ENCODE results near the gene OBP2A.

The OBP2A gene

GRCh38 chr9:135579889-135580660 is 34.1 kb downstream of the OBP2A start:
- no peak overlapping the region for H3K4me2 ChIP-seq (ENCODE audit: low read length)
- H3K36me3 ChIP-seq (replicated peaks; ENCODE audit: low read depth, low read length) = no peaks in the 10 kb centered on the region
- H3K9me3 ChIP-seq (ENCODE audit: insufficient read depth, low read length) = no peaks in the 10 kb centered on the region
- H2AFZ ChIP-seq (ENCODE audit: low read depth, low read length) = no peak overlapping the region
- no peak for TF ChIP-seq EZH2phosphoT487 (IDR thresholded peaks at IDR 0.05; ENCODE audit: low read depth)
- no peak for TF ChIP-seq CTCF (IDR thresholded peaks at IDR 0.05; ENCODE audit: low read depth, low read length)
- no peak overlapping the region for H3K4me3 ChIP-seq (ENCODE audit: low read length)
- H3K27me3 ChIP-seq (ENCODE audit: low read depth, low read length) = no peaks in the 10 kb centered on the region
- no peak overlapping the region for H3K9ac ChIP-seq (ENCODE audit: low read length)
- no peaks in the 10 kb centered on the region for H3K4me1 ChIP-seq (ENCODE audit: low read length)
- no peaks in the 10 kb centered on the region for H4K20me1 ChIP-seq (ENCODE audit: insufficient read depth, low read length)
- no peak overlapping the region for H3K27ac ChIP-seq (ENCODE audit: low read length)
- H3K79me2 ChIP-seq (ENCODE audit: low read length) = no peaks in the 10 kb centered on the region

- Histone ChIP-seq H3K27ac (ENCODE audit: low read length) (no peak overlapping the region), H3K36me3 (replicated peaks; ENCODE audit: low read depth, low read length) (no peaks in the 10 kb centered on the region), H3K79me2 (ENCODE audit: low read length) (no peaks in the 10 kb centered on the region), H3K9me3 (ENCODE audit: insufficient read depth, low read length) (no peaks in the 10 kb centered on the region), H3K4me2 (ENCODE audit: low read length) (no peak overlapping the region), H2AFZ (ENCODE audit: low read depth, low read length) (no peak overlapping the region), H4K20me1 (ENCODE audit: insufficient read depth, low read length) (no peaks in the 10 kb centered on the region), H3K4me1 (ENCODE audit: low read length) (no peaks in the 10 kb centered on the region), H3K27me3 (ENCODE audit: low read depth, low read length) (no peaks in the 10 kb centered on the region), H3K9ac (ENCODE audit: low read length) (no peak overlapping the region), H3K4me3 (ENCODE audit: low read length) (no peak overlapping the region)
- TF ChIP-seq EZH2phosphoT487 (IDR thresholded peaks at IDR 0.05; ENCODE audit: low read depth) (no peak), CTCF (IDR thresholded peaks at IDR 0.05; ENCODE audit: low read depth, low read length) (no peak)
Observed at GRCh38 chr9:135580664-135581380, 34.9 kb downstream of the OBP2A start.

DNA sequence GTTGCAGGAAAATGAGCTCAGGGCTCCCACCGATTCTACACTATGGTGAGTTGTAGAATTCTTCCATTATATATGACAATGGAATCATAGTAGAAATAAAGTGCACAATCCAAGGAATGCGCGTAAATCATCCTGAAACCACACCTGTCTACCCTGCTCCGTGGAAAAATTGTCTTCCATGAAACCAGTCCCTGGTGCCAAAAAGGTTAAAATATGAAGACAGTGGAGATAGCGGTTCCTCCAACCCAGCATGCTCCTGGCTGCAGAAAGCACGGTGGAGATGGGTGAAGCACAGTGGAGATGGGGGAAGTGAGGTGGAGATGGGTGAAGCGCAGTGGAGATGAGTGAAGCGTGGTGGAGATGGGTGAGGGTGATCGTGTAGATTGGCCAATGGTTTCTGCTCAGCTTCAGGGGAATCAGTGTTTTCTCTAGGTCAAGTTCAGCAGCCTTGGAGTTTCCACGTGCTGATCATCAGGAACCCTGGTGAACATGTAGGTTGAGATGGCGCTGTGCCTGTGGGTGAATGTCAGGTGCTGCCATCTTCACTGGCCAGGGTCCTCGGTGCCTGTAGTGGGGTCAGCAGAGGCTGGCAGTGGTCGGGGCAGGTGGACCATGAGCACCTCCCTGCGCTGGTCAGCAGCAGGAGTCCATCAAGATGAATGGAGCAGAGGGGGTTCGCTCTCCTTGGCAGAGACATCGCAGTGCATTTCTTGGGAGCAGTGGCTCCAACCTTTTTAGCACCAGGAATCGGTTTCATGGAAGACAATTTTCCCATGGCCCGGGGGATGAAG is 35.9 kb downstream of the OBP2A start:
- Histone ChIP-seq H4K20me1 (ENCODE audit: insufficient read depth, low read length) (no peaks in the 10 kb centered on the region), H3K27me3 (ENCODE audit: low read depth, low read length) (no peaks in the 10 kb centered on the region), H3K9ac (ENCODE audit: low read length) (no peak overlapping the region), H3K79me2 (ENCODE audit: low read length) (no peaks in the 10 kb centered on the region), H3K36me3 (replicated peaks; ENCODE audit: low read depth, low read length) (no peaks in the 10 kb centered on the region), H3K27ac (ENCODE audit: low read length) (no peak overlapping the region), H3K4me2 (ENCODE audit: low read length) (no peak overlapping the region), H3K9me3 (ENCODE audit: insufficient read depth, low read length) (no peaks in the 10 kb centered on the region), H3K4me1 (ENCODE audit: low read length) (no peaks in the 10 kb centered on the region), H3K4me3 (ENCODE audit: low read length) (no peak overlapping the region), H2AFZ (ENCODE audit: low read depth, low read length) (no peak overlapping the region)
- TF ChIP-seq EZH2phosphoT487 (IDR thresholded peaks at IDR 0.05; ENCODE audit: low read depth) (no peak), CTCF (IDR thresholded peaks at IDR 0.05; ENCODE audit: low read depth, low read length) (no peak)

- Histone ChIP-seq H3K9me3 (ENCODE audit: insufficient read depth, low read length) (no peaks in the 10 kb centered on the region), H3K79me2 (ENCODE audit: low read length) (no peaks in the 10 kb centered on the region), H3K27me3 (ENCODE audit: low read depth, low read length) (no peaks in the 10 kb centered on the region), H3K36me3 (replicated peaks; ENCODE audit: low read depth, low read length) (no peaks in the 10 kb centered on the region), H3K4me2 (ENCODE audit: low read length) (no peak overlapping the region), H2AFZ (ENCODE audit: low read depth, low read length) (no peak overlapping the region), H3K27ac (ENCODE audit: low read length) (no peak overlapping the region), H3K9ac (ENCODE audit: low read length) (no peak overlapping the region), H3K4me1 (ENCODE audit: low read length) (no peaks in the 10 kb centered on the region), H4K20me1 (ENCODE audit: insufficient read depth, low read length) (no peaks in the 10 kb centered on the region), H3K4me3 (ENCODE audit: low read length) (no peak overlapping the region)
- no peak for TF ChIP-seq CTCF (IDR thresholded peaks at IDR 0.05; ENCODE audit: low read depth, low read length)
- no peak for TF ChIP-seq EZH2phosphoT487 (IDR thresholded peaks at IDR 0.05; ENCODE audit: low read depth)
Observed at GRCh38 chr9:135582541-135582940, 36.6 kb downstream of the OBP2A start.

All from OCI-LY3 (cell line).